Right cardiac atrium (tissue), 5 donors: ENCODE data around the gene RNF224. TPM values are rescaled to one million over a fixed set of nuclear protein-coding genes. Genes with fewer than 3 reads are reported as not detected.

Experiments used
- ATAC-seq, 2 donors: fragments of 200-7000 bp; cut with Tn5 transposase; one replicate each; pipeline versions ENCODE4 v1.8.0 to v1.9.1; 2020; ENCODE audit warnings: moderate library complexity in 2 of 2, mild to moderate bottlenecking in 1 of 2
- DNase-seq, 3 donors: peaks; one replicate each; pipeline ENCODE4 v3.0.0-alpha.2; 2020
- H3K27ac ChIP-seq: one replicate; pipeline ENCODE4 v1.5.1; 2013; ENCODE audit warnings: mild to moderate bottlenecking, low read length, control low read depth, moderate library complexity
- H3K27me3 ChIP-seq: one replicate; pipeline ENCODE4 v1.6.1; 2013; ENCODE audit not compliant: control insufficient read depth, insufficient read depth
- H3K4me1 ChIP-seq: one replicate; pipeline ENCODE4 v1.6.1; 2013; ENCODE audit warnings: low read length; ENCODE audit not compliant: control insufficient read depth, insufficient read depth
- H3K4me3 ChIP-seq: one replicate; pipeline ENCODE4 v1.5.1; 2013; ENCODE audit warnings: low read length, control low read depth
- H3K9me3 ChIP-seq: one replicate; pipeline ENCODE4 v1.6.1; 2013; ENCODE audit warnings: low read length; ENCODE audit not compliant: control insufficient read depth
- WGBS: extraction: QIAGEN DNeasy Blood & Tissue Kit; methylation state at CpG from one replicate; pipeline ENCODE4 v1.1.7; 2013; 5-methylcytosine and 5-hydroxymethylcytosine counted together
- intact Hi-C, 4 donors: fragments of 100-400 bp; cut with DNase I; formaldehyde crosslinking; loops; one replicate each; pipeline versions ENCODE4 v1.11.0 to v1.14.0; 2022 to 2023
- polyA plus RNA-seq: library from polyadenylated mRNA; stranded (reverse); fragments of 200-250 nt; gene quantifications from one replicate; pipeline ENCODE4 v1.2.3, GENCODE V29; 2013
- total RNA-seq, 4 donors: library from RNA; stranded (reverse); fragmentation: NEBNext Ultra II Directional; extraction: Animal tissue kit (Norgen Biotek cat#: 25700); gene quantifications; one replicate each; pipeline ENCODE4 v1.2.1, GENCODE V29; 2021
- donor health status: healthy with polysubstance abuse.
- donor health status: DM: no; HTN: yes; CAD: no.
- donor health status: DM: no; HTN: no; CAD: no.
- donor health status: DM: no; HTN: yes; CAD: no; lungs with severe emphysema.
- donor health status: DM: yes; HTN: yes; CAD: no.

RNF224 gene
- total and polyA plus RNA-seq, 5 donors: 0.09 TPM; not detected in 4

- Histone ChIP-seq H3K4me3 (no peak overlapping the region), H3K9me3 (no peaks in the 10 kb centered on the region), H3K4me1 (peaks cover 3% of the 10 kb centered on the region), H3K27me3 (no peaks in the 10 kb centered on the region), H3K27ac (no peak overlapping the region)
- ATAC-seq (no peak), DNase-seq (no peak)
- intact Hi-C loops: loop anchor here in 1 of 4 donors (10.0 kb wide), 1 partner anchor 1200 kb away; no protein-coding TSS in a partner anchor
- WGBS: 64% methylated on average over 36 of the region's 36 CpGs
These were observed 17.5 kb downstream of the RNF224 start for GRCh38 chr9:137244486-137245449.

- Histone ChIP-seq H3K27ac (no peak overlapping the region), H3K9me3 (no peaks in the 10 kb centered on the region), H3K4me1 (peaks cover 7% of the 10 kb centered on the region), H3K4me3 (no peak overlapping the region), H3K27me3 (no peaks in the 10 kb centered on the region)
- no peak for DNase-seq
- WGBS: 91% methylated on average over 25 of the region's 25 CpGs
- no peak for ATAC-seq
- intact Hi-C loops: loop anchor here in 1 of 4 donors (10.0 kb wide), 1 partner anchor 1201 kb away; no protein-coding TSS in a partner anchor
These were observed 18.4 kb downstream of the RNF224 start for GRCh38 chr9:137245450-137246421.

GRCh38 chr9:137247135-137247915 lies 20.0 kb downstream of the RNF224 start:
- Histone ChIP-seq H3K9me3 (no peaks in the 10 kb centered on the region), H3K4me3 (no peak overlapping the region), H3K27me3 (no peaks in the 10 kb centered on the region), H3K27ac (peak overlapping the region; percentile 22), H3K4me1 (peaks cover 5% of the 10 kb centered on the region)
- no peak for ATAC-seq
- no peak for DNase-seq
- intact Hi-C loops: loop anchor here in 1 of 4 donors (10.0 kb wide), 1 partner anchor 1203 kb away; no protein-coding TSS in a partner anchor
- 73% methylated on average over 20 of the region's 20 CpGs for WGBS

GRCh38 chr9:137247916-137248175 lies 20.5 kb downstream of the RNF224 start:
- intact Hi-C loops: loop anchor here in 1 of 4 donors (10.0 kb wide), 1 partner anchor 1203 kb away; no protein-coding TSS in a partner anchor
- DNase-seq: no peak
- Histone ChIP-seq H3K27ac (no peak overlapping the region), H3K27me3 (no peaks in the 10 kb centered on the region), H3K4me3 (no peak overlapping the region), H3K4me1 (peaks cover 4% of the 10 kb centered on the region), H3K9me3 (no peaks in the 10 kb centered on the region)
- 81% methylated on average over 6 of the region's 6 CpGs for WGBS
- no peak for ATAC-seq

- H3K4me1 ChIP-seq: peaks cover 7% of the 10 kb centered on the region
- H3K9me3 ChIP-seq: no peaks in the 10 kb centered on the region
- intact Hi-C loops: no loop called here
- 46% methylated on average over 18 of the region's 18 CpGs for WGBS
- peak in 1 of 2 donors; percentile 1 for ATAC-seq
- no peak for DNase-seq
- no peaks in the 10 kb centered on the region for H3K27me3 ChIP-seq
- peak overlapping the region; percentile 30 for H3K27ac ChIP-seq
- no peak overlapping the region for H3K4me3 ChIP-seq
These were observed 23.3 kb downstream of the RNF224 start for GRCh38 chr9:137250329-137251193.

- DNase-seq (no peak), ATAC-seq (no peak)
- intact Hi-C loops: no loop called here
- Histone ChIP-seq H3K9me3 (no peaks in the 10 kb centered on the region), H3K4me1 (peaks cover 7% of the 10 kb centered on the region), H3K27me3 (no peaks in the 10 kb centered on the region), H3K4me3 (no peak within 1 kb of the TSS), H3K27ac (peak within 1 kb of the TSS; percentile 30)
- 67% methylated on average over 4 of the region's 4 CpGs for WGBS
These were observed 23.8 kb downstream of the RNF224 start, which contains the start of gene STPG3 for GRCh38 chr9:137251194-137251461. Gene STPG3 (plus strand): TSS chr9:137251286. CDS start chr9:137251287, 1 bp downstream.

- Histone ChIP-seq H3K27ac (no peak overlapping the region), H3K9me3 (no peaks in the 10 kb centered on the region), H3K4me1 (peaks cover 7% of the 10 kb centered on the region), H3K4me3 (no peak overlapping the region), H3K27me3 (no peaks in the 10 kb centered on the region)
- 86% methylated on average over 22 of the region's 22 CpGs for WGBS
- ATAC-seq (no peak), DNase-seq (no peak)
- intact Hi-C loops: no loop called here
These were observed 24.4 kb downstream of the RNF224 start for GRCh38 chr9:137251490-137252268.

- H3K27ac ChIP-seq: no peak overlapping the region
- intact Hi-C loops: no loop called here
- WGBS: 89% methylated on average over 35 of the region's 35 CpGs
- no peak for DNase-seq
- H3K27me3 ChIP-seq: no peaks in the 10 kb centered on the region
- peaks cover 7% of the 10 kb centered on the region for H3K4me1 ChIP-seq
- H3K9me3 ChIP-seq: no peaks in the 10 kb centered on the region
- H3K4me3 ChIP-seq: no peak overlapping the region
- no peak for ATAC-seq
These were observed 25.5 kb downstream of the RNF224 start for GRCh38 chr9:137252555-137253506.
